ENCODE results near the gene RTF1.

- TF ChIP-seq CTCF (IDR thresholded peaks at IDR 0.05) (no peak), RCOR1 (IDR thresholded peaks at IDR 0.05; ENCODE audit: low read length) (no peak), USF2 (IDR thresholded peaks at IDR 0.05; ENCODE audit: borderline replicate concordance, low read depth, low read length) (no peak), POLR2AphosphoS5 (IDR thresholded peaks at IDR 0.05; ENCODE audit: low read depth, low read length) (no peak), USF1 (IDR thresholded peaks at IDR 0.05; ENCODE audit: borderline replicate concordance, low read depth) (no peak), PBX3 (IDR thresholded peaks at IDR 0.05) (no peak)
Measured at GRCh38 chr15:41482110-41482877, 65.4 kb downstream of the RTF1 start.
